GM23248 (cell line): ENCODE measurements around the gene BCAR3.

Source experiments
- EZH2 ChIP-seq: fragments of 200-600 bp; sonication (generic); IDR thresholded peaks from 2 replicates; pipeline ENCODE4 v1.6.1; 2018; ENCODE audit warnings: antibody characterized with exemption, mild to moderate bottlenecking; ENCODE audit not compliant: insufficient read depth, poor library complexity, severe bottlenecking
- EZH2phosphoT487 ChIP-seq: fragments of 200-600 bp; sonication (generic); IDR thresholded peaks from 2 replicates; pipeline ENCODE4 v1.6.1; 2018; ENCODE audit warnings: antibody characterized with exemption, moderate library complexity, mild to moderate bottlenecking, low read depth; ENCODE audit not compliant: insufficient read depth

- TF ChIP-seq EZH2 = no peak
- no peak for TF ChIP-seq EZH2phosphoT487
These were observed 89.7 kb downstream of the BCAR3 start for GRCh38 chr1:93591676-93592550.
